ENCODE measurements around the gene FHOD3. TPM values are rescaled to one million over a fixed set of nuclear protein-coding genes. Genes with fewer than 3 reads are reported as not detected.

The FHOD3 gene
- total RNA-seq, 1 experiment from 2014 or later, result 8.7 TPM

GRCh38 chr18:36476433-36476832 lies 178.9 kb downstream of the FHOD3 start:
- DNase-seq (ENCODE audit: low read depth), result no peak

GRCh38 chr18:36477776-36478175 lies 180.3 kb downstream of the FHOD3 start:
- no peak for DNase-seq (ENCODE audit: low read depth)

GRCh38 chr18:36481201-36481657 lies 183.7 kb downstream of the FHOD3 start:
- no peak for DNase-seq (ENCODE audit: low read depth)

- DNase-seq (ENCODE audit: low read depth), result no peak
These were observed 184.4 kb downstream of the FHOD3 start for GRCh38 chr18:36481935-36482334.

- DNase-seq (ENCODE audit: low read depth), result no peak
These were observed 187.1 kb downstream of the FHOD3 start for GRCh38 chr18:36484591-36484990.

GRCh38 chr18:36485772-36486171 lies 188.3 kb downstream of the FHOD3 start:
- DNase-seq (ENCODE audit: low read depth), result no peak

- no peak for DNase-seq (ENCODE audit: low read depth)
These were observed 190.6 kb downstream of the FHOD3 start for GRCh38 chr18:36488131-36488530.

GRCh38 chr18:36490897-36491296 lies 193.4 kb downstream of the FHOD3 start:
- DNase-seq (ENCODE audit: low read depth), result no peak

- DNase-seq (ENCODE audit: low read depth), result no peak
These were observed 195.3 kb downstream of the FHOD3 start for GRCh38 chr18:36492604-36493329.

GRCh38 chr18:36493349-36494159 lies 196.0 kb downstream of the FHOD3 start:
- DNase-seq (ENCODE audit: low read depth), result peak; percentile 31

- no peak for DNase-seq (ENCODE audit: low read depth)
These were observed 196.6 kb downstream of the FHOD3 start for GRCh38 chr18:36494160-36494437.

GRCh38 chr18:36496022-36496421 lies 198.5 kb downstream of the FHOD3 start:
- DNase-seq (ENCODE audit: low read depth), result no peak

GRCh38 chr18:36499938-36500337 lies 202.4 kb downstream of the FHOD3 start:
- no peak for DNase-seq (ENCODE audit: low read depth)

GRCh38 chr18:36501100-36501499 lies 203.6 kb downstream of the FHOD3 start:
- no peak for DNase-seq (ENCODE audit: low read depth)

GRCh38 chr18:36503477-36503876 lies 206.0 kb downstream of the FHOD3 start:
- DNase-seq (ENCODE audit: low read depth), result no peak

- DNase-seq (ENCODE audit: low read depth), result no peak
These were observed 207.4 kb downstream of the FHOD3 start for GRCh38 chr18:36504928-36505327.

GRCh38 chr18:36505665-36506064 lies 208.2 kb downstream of the FHOD3 start:
- no peak for DNase-seq (ENCODE audit: low read depth)

- no peak for DNase-seq (ENCODE audit: low read depth)
These were observed 212.2 kb downstream of the FHOD3 start for GRCh38 chr18:36509646-36510197.

- peak; percentile 28 for DNase-seq (ENCODE audit: low read depth)
These were observed 214.4 kb downstream of the FHOD3 start for GRCh38 chr18:36511791-36512352.

GRCh38 chr18:36513556-36513955 lies 216.0 kb downstream of the FHOD3 start:
- DNase-seq (ENCODE audit: low read depth), result peak; percentile 42

- peak; percentile 17 for DNase-seq (ENCODE audit: low read depth)
These were observed 217.3 kb downstream of the FHOD3 start for GRCh38 chr18:36514778-36515177.

GRCh38 chr18:36516258-36516657 lies 218.7 kb downstream of the FHOD3 start:
- DNase-seq (ENCODE audit: low read depth), result no peak
